ENCODE measurements around the gene SPEM2. TPM values are rescaled to one million over a fixed set of nuclear protein-coding genes. Genes with fewer than 3 reads are reported as not detected.
A peak's percentile ranks its signal among the peaks of the same experiment; 100 is the strongest.

The SPEM2 gene
- total RNA-seq, 1 experiment from 2014 or later, result not detected

GRCh38 chr17:7415784-7416183 is 9.6 kb upstream of the SPEM2 start:
- no peak for DNase-seq (ENCODE audit: low read depth)
- in situ Hi-C loops (cut with HindIII; ENCODE audit: low pct_unique_long_range_greater_than_20kb, low sequenced_read_pairs), result no loop called here

GRCh38 chr17:7416323-7416722 is 9.1 kb upstream of the SPEM2 start:
- in situ Hi-C loops (cut with HindIII; ENCODE audit: low pct_unique_long_range_greater_than_20kb, low sequenced_read_pairs), result no loop called here

GRCh38 chr17:7417056-7417655 is 8.3 kb upstream of the SPEM2 start:
- in situ Hi-C loops (cut with HindIII; ENCODE audit: low pct_unique_long_range_greater_than_20kb, low sequenced_read_pairs), result no loop called here
- DNase-seq (ENCODE audit: low read depth), result no peak

More at GRCh38 chr17:7416323-7416722, 9.1 kb upstream of the SPEM2 start:
- no peak for DNase-seq (ENCODE audit: low read depth)

GRCh38 chr17:7418472-7419152 is 6.8 kb upstream of the SPEM2 start:
- in situ Hi-C loops (cut with HindIII; ENCODE audit: low pct_unique_long_range_greater_than_20kb, low sequenced_read_pairs), result no loop called here
- no peak for DNase-seq (ENCODE audit: low read depth)

- in situ Hi-C loops (cut with HindIII; ENCODE audit: low pct_unique_long_range_greater_than_20kb, low sequenced_read_pairs), result no loop called here
- no peak for DNase-seq (ENCODE audit: low read depth)
Measured at GRCh38 chr17:7419819-7420610, 5.4 kb upstream of the SPEM2 start, which contains the start of gene SPEM1. SPEM1 (plus strand) TSS chr17:7420324; CDS start chr17:7420385, 61 bp downstream.

GRCh38 chr17:7421186-7421585 is 4.2 kb upstream of the SPEM2 start:
- no peak for DNase-seq (ENCODE audit: low read depth)
- in situ Hi-C loops (cut with HindIII; ENCODE audit: low pct_unique_long_range_greater_than_20kb, low sequenced_read_pairs), result no loop called here

GRCh38 chr17:7423679-7424078 is 1.7 kb upstream of the SPEM2 start:
- no peak for DNase-seq (ENCODE audit: low read depth)
- in situ Hi-C loops (cut with HindIII; ENCODE audit: low pct_unique_long_range_greater_than_20kb, low sequenced_read_pairs), result no loop called here

GRCh38 chr17:7425756-7426155 is 340 bp downstream of the SPEM2 start:
- in situ Hi-C loops (cut with HindIII; ENCODE audit: low pct_unique_long_range_greater_than_20kb, low sequenced_read_pairs), result no loop called here
- no peak for DNase-seq (ENCODE audit: low read depth)

GRCh38 chr17:7426203-7426863 is 917 bp downstream of the SPEM2 start:
- no peak for DNase-seq (ENCODE audit: low read depth)
- in situ Hi-C loops (cut with HindIII; ENCODE audit: low pct_unique_long_range_greater_than_20kb, low sequenced_read_pairs), result no loop called here

- in situ Hi-C loops (cut with HindIII; ENCODE audit: low pct_unique_long_range_greater_than_20kb, low sequenced_read_pairs), result no loop called here
Measured at GRCh38 chr17:7426896-7427489, 1.6 kb downstream of the SPEM2 start.

GRCh38 chr17:7427549-7427948 is 2.1 kb downstream of the SPEM2 start:
- DNase-seq (ENCODE audit: low read depth), result no peak
- in situ Hi-C loops (cut with HindIII; ENCODE audit: low pct_unique_long_range_greater_than_20kb, low sequenced_read_pairs), result no loop called here

More at GRCh38 chr17:7426896-7427489, 1.6 kb downstream of the SPEM2 start:
- DNase-seq (ENCODE audit: low read depth), result no peak

GRCh38 chr17:7428557-7428956 is 3.1 kb downstream of the SPEM2 start, which contains the start of gene SPEM3:
SPEM3 (plus strand) TSS chr17:7428857; CDS start chr17:7428903, 46 bp downstream.
- no peak for DNase-seq (ENCODE audit: low read depth)
- in situ Hi-C loops (cut with HindIII; ENCODE audit: low pct_unique_long_range_greater_than_20kb, low sequenced_read_pairs), result no loop called here

- DNase-seq (ENCODE audit: low read depth), result no peak
- in situ Hi-C loops (cut with HindIII; ENCODE audit: low pct_unique_long_range_greater_than_20kb, low sequenced_read_pairs), result no loop called here
Measured at GRCh38 chr17:7429722-7430121, 4.3 kb downstream of the SPEM2 start.

- DNase-seq (ENCODE audit: low read depth), result no peak
- in situ Hi-C loops (cut with HindIII; ENCODE audit: low pct_unique_long_range_greater_than_20kb, low sequenced_read_pairs), result no loop called here
Measured at GRCh38 chr17:7431231-7431630, 5.8 kb downstream of the SPEM2 start.

GRCh38 chr17:7432296-7432695 is 6.9 kb downstream of the SPEM2 start:
- no peak for DNase-seq (ENCODE audit: low read depth)
- in situ Hi-C loops (cut with HindIII; ENCODE audit: low pct_unique_long_range_greater_than_20kb, low sequenced_read_pairs), result no loop called here

- in situ Hi-C loops (cut with HindIII; ENCODE audit: low pct_unique_long_range_greater_than_20kb, low sequenced_read_pairs), result no loop called here
- no peak for DNase-seq (ENCODE audit: low read depth)
Measured at GRCh38 chr17:7435676-7436555, 10.5 kb downstream of the SPEM2 start.

GRCh38 chr17:7436556-7437368 is 11.3 kb downstream of the SPEM2 start:
- in situ Hi-C loops (cut with HindIII; ENCODE audit: low pct_unique_long_range_greater_than_20kb, low sequenced_read_pairs), result no loop called here
- DNase-seq (ENCODE audit: low read depth), result peak; percentile 64

Data from Caki2 (cell line).